Neural cell (in vitro differentiated cells): ENCODE measurements around the gene GAL. TPM values are rescaled to one million over a fixed set of nuclear protein-coding genes. Genes with fewer than 3 reads are reported as not detected.

Source experiments
- H2AFZ ChIP-seq: fragments of 200-600, 300-800 bp; sonication (generic), shearing (Covaris generic); 2 replicates; pipeline ENCODE4 v1.6.0; 2014; ENCODE audit warnings: low read depth, mild to moderate bottlenecking, antibody characterized with exemption, low read length, moderate library complexity
- H3F3A ChIP-seq: fragments of 200-600 bp; shearing (Covaris generic); 2 replicates; pipeline ENCODE4 v1.6.1; 2016; ENCODE audit warnings: mild to moderate bottlenecking, moderate library complexity, mixed read lengths, antibody characterized with exemption, low read length; ENCODE audit not compliant: insufficient read depth, poor library complexity, severe bottlenecking
- H3K27ac ChIP-seq: fragments of 200-600, 300-800 bp; sonication (generic), shearing (Covaris generic); 2 replicates; pipeline ENCODE4 v1.5.1; 2014; ENCODE audit warnings: mild to moderate bottlenecking, low read length, moderate library complexity
- H3K27me3 ChIP-seq: fragments of 300-800, 200-600 bp; sonication (generic), shearing (Covaris generic); 2 replicates; pipeline ENCODE4 v1.6.0; 2014; ENCODE audit warnings: mild to moderate bottlenecking, low read depth, low read length, moderate library complexity; ENCODE audit not compliant: insufficient read depth
- H3K36me3 ChIP-seq: fragments of 300-800, 200-600 bp; sonication (generic), shearing (Covaris generic); 2 replicates; pipeline ENCODE4 v1.5.1; 2014; ENCODE audit warnings: mild to moderate bottlenecking, antibody characterized with exemption, low read length, moderate library complexity; ENCODE audit not compliant: insufficient read depth
- H3K4me2 ChIP-seq: fragments of 300-800, 200-600 bp; sonication (generic), shearing (Covaris generic); 2 replicates; pipeline ENCODE4 v1.6.0; 2014; ENCODE audit warnings: mild to moderate bottlenecking, low read length
- H3K4me3 ChIP-seq: fragments of 300-800, 200-600 bp; sonication (generic), shearing (Covaris generic); 2 replicates; pipeline ENCODE4 v1.5.1; 2014; ENCODE audit warnings: mild to moderate bottlenecking, low read length, moderate library complexity
- H3K79me2 ChIP-seq: fragments of 200-600 bp; shearing (Covaris generic); replicated peaks from 2 replicates; pipeline ENCODE4 v1.6.0; 2014; ENCODE audit warnings: mild to moderate bottlenecking, low read length, moderate library complexity; ENCODE audit not compliant: insufficient read depth
- H3K9ac ChIP-seq: fragments of 300-800, 200-600 bp; sonication (generic), shearing (Covaris generic); 2 replicates; pipeline ENCODE4 v1.6.1; 2016; ENCODE audit warnings: mild to moderate bottlenecking, low read length, mixed read lengths
- H3K9me2 ChIP-seq: fragments of 200-600 bp; shearing (Covaris generic); 2 replicates; pipeline ENCODE4 v1.6.1; 2016; ENCODE audit warnings: mild to moderate bottlenecking, low read length, mixed read lengths; ENCODE audit not compliant: insufficient read depth
- H3K9me3 ChIP-seq: fragments of 200-600, 300-800 bp; sonication (generic), shearing (Covaris generic); 2 replicates; pipeline ENCODE4 v1.6.1; 2016; ENCODE audit warnings: mild to moderate bottlenecking, mixed run types, low read length, moderate library complexity, mixed read lengths
- H4K20me1 ChIP-seq: fragments of 200-600 bp; shearing (Covaris generic); 2 replicates; pipeline ENCODE4 v1.6.1; 2016; ENCODE audit warnings: mild to moderate bottlenecking, mixed run types; ENCODE audit not compliant: insufficient read depth
- EP300 ChIP-seq: fragments of 450-650 bp; conservative IDR thresholded peaks from 2 replicates; pipeline ENCODE4 v1.6.1; 2014; ENCODE audit warnings: antibody characterized with exemption, mild to moderate bottlenecking, moderate library complexity; ENCODE audit not compliant: poor library complexity, severe bottlenecking
- EZH2 ChIP-seq: fragments of 200-600, 300-800 bp; shearing (Covaris generic), sonication (generic); IDR thresholded peaks from 2 replicates; pipeline ENCODE4 v1.6.1; 2014; ENCODE audit warnings: antibody characterized with exemption, low read length, borderline replicate concordance, mild to moderate bottlenecking; ENCODE audit not compliant: insufficient read depth, poor library complexity, severe bottlenecking
- MXI1 ChIP-seq: fragments of 450-650 bp; conservative IDR thresholded peaks from 2 replicates; pipeline ENCODE4 v1.6.1; 2014; ENCODE audit warnings: antibody characterized with exemption, mild to moderate bottlenecking; ENCODE audit not compliant: poor library complexity, severe bottlenecking
- POLR2AphosphoS5 ChIP-seq: IDR thresholded peaks from 2 replicates; pipeline ENCODE4 v1.6.1; 2012
- RAD21 ChIP-seq: fragments of 450-650 bp; conservative IDR thresholded peaks from 2 replicates; pipeline ENCODE4 v1.6.1; 2014; ENCODE audit warnings: antibody characterized with exemption, mild to moderate bottlenecking, moderate library complexity
- SMC3 ChIP-seq: fragments of 450-650 bp; conservative IDR thresholded peaks from 2 replicates; pipeline ENCODE4 v1.6.1; 2014; ENCODE audit warnings: antibody characterized with exemption, mild to moderate bottlenecking, moderate library complexity; ENCODE audit not compliant: poor library complexity
- polyA plus RNA-seq: library from polyadenylated mRNA; depleted of rRNA; stranded (reverse); fragments of >200 nt; gene quantifications from 2 replicates; pipeline ENCODE4 v1.2.3, GENCODE V29; 2014
- TF ChIP-seq, protein P1 (sequence below): IDR thresholded peaks from 2 replicates; pipeline ENCODE4 v1.6.1; 2012; ENCODE audit warnings: borderline replicate concordance
- TF ChIP-seq, protein P2 (sequence below): fragments of 450-650 bp; IDR thresholded peaks from 2 replicates; pipeline ENCODE4 v1.5.1; 2014; ENCODE audit warnings: antibody characterized with exemption, mild to moderate bottlenecking, moderate library complexity; ENCODE audit not compliant: poor library complexity, severe bottlenecking

The GAL gene
- polyA plus RNA-seq, 1 donor from 2014 or later = 2.1 TPM

DNA sequence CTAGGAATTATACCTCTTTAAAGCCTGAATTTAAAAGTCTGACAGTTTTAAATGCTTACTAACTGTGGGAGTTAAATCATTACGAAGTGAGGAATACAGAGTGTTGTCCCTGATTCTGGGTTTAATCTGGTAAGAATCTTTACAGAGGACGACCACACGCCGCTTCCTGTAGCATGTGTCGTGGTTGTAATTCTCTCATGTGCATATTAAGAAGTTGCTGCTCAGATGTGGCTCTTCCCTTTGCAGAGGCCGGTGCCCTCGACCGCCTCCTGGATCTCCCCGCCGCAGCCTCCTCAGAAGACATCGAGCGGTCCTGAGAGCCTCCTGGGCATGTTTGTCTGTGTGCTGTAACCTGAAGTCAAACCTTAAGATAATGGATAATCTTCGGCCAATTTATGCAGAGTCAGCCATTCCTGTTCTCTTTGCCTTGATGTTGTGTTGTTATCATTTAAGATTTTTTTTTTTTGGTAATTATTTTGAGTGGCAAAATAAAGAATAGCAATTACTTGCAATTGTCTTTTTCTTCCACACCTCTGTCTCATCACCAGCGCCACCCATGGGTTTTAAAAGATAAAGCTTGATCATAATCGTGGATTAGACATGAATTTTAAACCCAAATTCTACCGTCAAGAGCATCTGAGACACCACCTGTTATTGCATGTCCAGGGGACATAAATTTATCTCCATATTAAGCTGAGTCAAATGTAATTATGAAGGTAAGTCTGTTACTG, 6.5 kb downstream of the GAL start:
- Histone ChIP-seq H3F3A (no peaks in the 10 kb centered on the region), H3K4me3 (no peak overlapping the region), H3K9me3 (no peaks in the 10 kb centered on the region), H3K27ac (no peak overlapping the region), H3K4me2 (no peak overlapping the region), H4K20me1 (no peaks in the 10 kb centered on the region), H3K9ac (no peak overlapping the region), H2AFZ (no peak overlapping the region), H3K9me2 (no peaks in the 10 kb centered on the region), H3K36me3 (no peaks in the 10 kb centered on the region), H3K79me2 (no peaks in the 10 kb centered on the region), H3K27me3 (peaks cover 18% of the 10 kb centered on the region)
- TF ChIP-seq EZH2 = no peak
- TF ChIP-seq, protein P1, sequence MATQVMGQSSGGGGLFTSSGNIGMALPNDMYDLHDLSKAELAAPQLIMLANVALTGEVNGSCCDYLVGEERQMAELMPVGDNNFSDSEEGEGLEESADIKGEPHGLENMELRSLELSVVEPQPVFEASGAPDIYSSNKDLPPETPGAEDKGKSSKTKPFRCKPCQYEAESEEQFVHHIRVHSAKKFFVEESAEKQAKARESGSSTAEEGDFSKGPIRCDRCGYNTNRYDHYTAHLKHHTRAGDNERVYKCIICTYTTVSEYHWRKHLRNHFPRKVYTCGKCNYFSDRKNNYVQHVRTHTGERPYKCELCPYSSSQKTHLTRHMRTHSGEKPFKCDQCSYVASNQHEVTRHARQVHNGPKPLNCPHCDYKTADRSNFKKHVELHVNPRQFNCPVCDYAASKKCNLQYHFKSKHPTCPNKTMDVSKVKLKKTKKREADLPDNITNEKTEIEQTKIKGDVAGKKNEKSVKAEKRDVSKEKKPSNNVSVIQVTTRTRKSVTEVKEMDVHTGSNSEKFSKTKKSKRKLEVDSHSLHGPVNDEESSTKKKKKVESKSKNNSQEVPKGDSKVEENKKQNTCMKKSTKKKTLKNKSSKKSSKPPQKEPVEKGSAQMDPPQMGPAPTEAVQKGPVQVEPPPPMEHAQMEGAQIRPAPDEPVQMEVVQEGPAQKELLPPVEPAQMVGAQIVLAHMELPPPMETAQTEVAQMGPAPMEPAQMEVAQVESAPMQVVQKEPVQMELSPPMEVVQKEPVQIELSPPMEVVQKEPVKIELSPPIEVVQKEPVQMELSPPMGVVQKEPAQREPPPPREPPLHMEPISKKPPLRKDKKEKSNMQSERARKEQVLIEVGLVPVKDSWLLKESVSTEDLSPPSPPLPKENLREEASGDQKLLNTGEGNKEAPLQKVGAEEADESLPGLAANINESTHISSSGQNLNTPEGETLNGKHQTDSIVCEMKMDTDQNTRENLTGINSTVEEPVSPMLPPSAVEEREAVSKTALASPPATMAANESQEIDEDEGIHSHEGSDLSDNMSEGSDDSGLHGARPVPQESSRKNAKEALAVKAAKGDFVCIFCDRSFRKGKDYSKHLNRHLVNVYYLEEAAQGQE = no peak
- no peak for TF ChIP-seq RAD21
- TF ChIP-seq, protein P2, sequence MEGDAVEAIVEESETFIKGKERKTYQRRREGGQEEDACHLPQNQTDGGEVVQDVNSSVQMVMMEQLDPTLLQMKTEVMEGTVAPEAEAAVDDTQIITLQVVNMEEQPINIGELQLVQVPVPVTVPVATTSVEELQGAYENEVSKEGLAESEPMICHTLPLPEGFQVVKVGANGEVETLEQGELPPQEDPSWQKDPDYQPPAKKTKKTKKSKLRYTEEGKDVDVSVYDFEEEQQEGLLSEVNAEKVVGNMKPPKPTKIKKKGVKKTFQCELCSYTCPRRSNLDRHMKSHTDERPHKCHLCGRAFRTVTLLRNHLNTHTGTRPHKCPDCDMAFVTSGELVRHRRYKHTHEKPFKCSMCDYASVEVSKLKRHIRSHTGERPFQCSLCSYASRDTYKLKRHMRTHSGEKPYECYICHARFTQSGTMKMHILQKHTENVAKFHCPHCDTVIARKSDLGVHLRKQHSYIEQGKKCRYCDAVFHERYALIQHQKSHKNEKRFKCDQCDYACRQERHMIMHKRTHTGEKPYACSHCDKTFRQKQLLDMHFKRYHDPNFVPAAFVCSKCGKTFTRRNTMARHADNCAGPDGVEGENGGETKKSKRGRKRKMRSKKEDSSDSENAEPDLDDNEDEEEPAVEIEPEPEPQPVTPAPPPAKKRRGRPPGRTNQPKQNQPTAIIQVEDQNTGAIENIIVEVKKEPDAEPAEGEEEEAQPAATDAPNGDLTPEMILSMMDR = no peak
- TF ChIP-seq SMC3 = no peak
- TF ChIP-seq EP300 = no peak
- no peak for TF ChIP-seq POLR2AphosphoS5

DNA sequence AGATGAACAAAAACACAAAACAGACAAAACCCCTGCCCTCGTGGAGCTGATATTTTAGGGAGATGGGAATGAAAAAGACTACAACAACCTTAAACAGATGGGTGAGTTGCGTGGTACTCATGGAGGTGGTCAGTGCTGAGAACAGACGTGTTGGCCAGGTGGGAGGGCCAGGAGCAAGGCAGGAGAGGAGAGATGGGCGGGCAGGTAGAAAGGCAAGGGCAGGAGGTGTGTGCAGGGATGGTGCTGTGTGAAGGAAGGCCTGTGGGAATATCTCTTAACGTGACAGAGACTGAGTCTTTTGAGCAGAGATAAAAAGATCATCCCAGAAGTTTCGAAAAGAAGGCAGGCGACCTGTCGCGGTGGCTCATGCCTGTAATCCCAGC, 7.0 kb downstream of the GAL start:
- Histone ChIP-seq H3K36me3 (no peaks in the 10 kb centered on the region), H3K4me3 (no peak overlapping the region), H3F3A (no peaks in the 10 kb centered on the region)

More for the DNA sequence above, 7.0 kb downstream of the GAL start:
- no peaks in the 10 kb centered on the region for H3K9me3 ChIP-seq
- no peak overlapping the region for H3K27ac ChIP-seq
- no peaks in the 10 kb centered on the region for H3K79me2 ChIP-seq
- H3K9me2 ChIP-seq = no peaks in the 10 kb centered on the region
- H3K9ac ChIP-seq = no peak overlapping the region
- H2AFZ ChIP-seq = no peak overlapping the region
- no peak for TF ChIP-seq EZH2
- TF ChIP-seq MXI1 = no peak
- TF ChIP-seq RAD21 = no peak
- TF ChIP-seq, protein P2 = no peak
- no peak for TF ChIP-seq POLR2AphosphoS5
- H3K4me2 ChIP-seq = no peak overlapping the region
- no peaks in the 10 kb centered on the region for H4K20me1 ChIP-seq
- peaks cover 12% of the 10 kb centered on the region for H3K27me3 ChIP-seq
